ENCODE measurements around the gene EPAS1.
A peak's percentile ranks its signal among the peaks of the same experiment; 100 is the strongest.

The EPAS1 gene

DNA sequence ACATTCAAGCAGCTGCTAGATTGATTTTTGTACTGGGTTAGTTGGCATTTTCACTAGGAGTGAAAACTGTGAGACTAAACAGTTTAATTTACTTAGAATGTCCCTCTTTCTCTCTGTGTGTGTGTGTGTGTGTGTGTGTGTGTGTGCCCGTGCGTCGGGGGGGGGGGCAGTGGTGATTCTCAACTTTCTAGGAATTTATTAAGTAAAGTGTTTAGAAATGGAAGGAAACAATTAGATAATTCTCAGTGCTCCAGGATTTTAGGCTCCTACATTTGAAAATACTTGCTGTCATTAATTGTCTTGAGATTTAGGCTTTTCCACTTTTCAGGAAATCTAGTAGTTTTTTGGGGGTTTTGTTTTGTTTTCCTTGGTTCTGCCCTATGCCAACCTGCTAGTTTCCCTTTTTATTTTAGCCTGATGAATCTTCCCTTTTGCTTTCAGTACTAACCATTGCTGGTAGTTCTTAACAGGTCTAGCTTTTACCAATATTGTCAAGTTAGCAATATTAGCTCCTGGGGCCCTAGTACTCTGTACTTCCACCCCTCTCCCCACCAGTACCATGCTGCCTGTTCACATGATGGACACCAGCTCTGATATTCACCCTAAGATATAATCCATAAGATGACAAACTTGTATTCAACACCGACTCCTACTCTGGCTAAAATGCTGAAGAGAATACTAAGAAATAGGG lies 4.9 kb downstream of the EPAS1 start:
- no peak for DNase-seq (ENCODE audit: low spot score)

DNA sequence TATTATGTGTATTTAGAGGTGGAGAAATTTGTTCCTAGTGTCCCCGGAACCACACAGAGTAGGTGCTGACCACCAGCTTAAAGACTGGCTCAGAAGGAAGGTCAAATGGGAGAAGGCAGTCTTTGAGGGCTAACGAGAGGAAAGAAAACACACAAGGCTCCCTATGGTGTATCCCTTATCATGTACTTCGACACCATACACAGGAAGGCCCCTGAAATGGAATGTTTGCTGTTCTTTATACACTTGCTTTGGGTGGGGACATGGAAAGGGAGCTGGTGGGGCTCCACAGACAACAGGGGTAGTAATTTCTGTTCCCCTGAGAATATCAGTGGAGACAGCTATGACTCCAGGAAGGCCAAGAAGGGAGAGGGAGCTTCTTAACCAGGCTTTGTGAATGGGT lies 6.0 kb downstream of the EPAS1 start:
- no peak for DNase-seq (ENCODE audit: low spot score)

DNA sequence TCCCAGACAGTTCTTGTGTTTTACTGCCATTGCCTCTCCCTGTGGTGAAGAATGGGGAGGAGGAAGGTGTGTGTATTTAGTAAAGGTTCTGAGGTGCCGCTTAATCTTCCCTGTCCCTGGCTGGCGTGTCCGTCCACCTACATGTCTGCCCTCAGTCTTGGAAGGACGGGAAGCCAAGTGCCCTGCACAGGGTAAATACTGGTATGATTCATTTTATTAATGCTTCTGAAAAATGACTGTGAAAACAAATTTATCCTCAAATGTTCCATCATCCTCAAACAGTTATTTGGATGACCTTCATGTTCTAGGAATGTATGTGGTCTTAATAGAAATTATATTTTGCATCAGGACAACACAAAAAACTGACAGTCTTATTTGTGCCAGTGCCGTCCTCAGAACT lies 6.6 kb downstream of the EPAS1 start:
- DNase-seq (ENCODE audit: low spot score): no peak

DNA sequence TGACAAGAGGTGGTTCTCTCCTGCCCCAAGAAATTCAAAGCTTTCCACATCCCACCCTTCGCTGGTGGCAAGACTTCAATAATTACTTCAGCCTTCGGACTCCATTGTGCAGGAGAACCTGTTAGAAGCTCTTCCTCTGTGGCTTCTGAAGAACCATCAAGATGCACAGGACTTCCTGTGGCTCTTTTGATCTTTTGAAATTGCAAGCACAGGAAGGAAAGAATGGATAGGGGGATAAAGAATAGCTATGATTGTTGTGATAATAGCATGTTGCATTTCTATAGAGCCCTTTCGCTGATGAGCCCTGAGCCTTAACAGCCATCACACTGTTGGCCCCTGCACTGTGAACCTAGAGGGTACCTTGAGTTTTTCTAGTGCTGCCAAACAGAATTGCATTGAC lies 7.4 kb downstream of the EPAS1 start:
- peak; percentile 76 for DNase-seq (ENCODE audit: low spot score)

DNA sequence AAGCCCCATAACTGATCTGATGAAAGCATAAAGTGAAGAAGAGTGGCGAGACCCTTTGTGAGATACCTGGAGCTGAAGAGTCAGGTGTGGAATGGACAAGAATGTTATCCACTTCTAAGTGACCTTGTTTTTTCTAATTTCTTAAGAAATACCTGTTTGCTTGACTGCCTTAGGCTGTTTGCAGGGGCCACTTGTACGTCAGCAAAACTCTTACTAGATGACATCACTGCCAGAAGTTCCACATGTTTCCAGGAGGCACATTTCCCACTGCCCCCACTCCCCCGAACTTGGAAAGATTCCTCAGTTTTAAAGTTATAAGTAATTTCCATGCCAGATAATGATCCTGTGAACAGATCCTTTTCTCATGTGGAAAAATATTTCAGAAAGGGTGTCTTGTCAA lies 8.0 kb downstream of the EPAS1 start:
- DNase-seq (ENCODE audit: low spot score): no peak

DNA sequence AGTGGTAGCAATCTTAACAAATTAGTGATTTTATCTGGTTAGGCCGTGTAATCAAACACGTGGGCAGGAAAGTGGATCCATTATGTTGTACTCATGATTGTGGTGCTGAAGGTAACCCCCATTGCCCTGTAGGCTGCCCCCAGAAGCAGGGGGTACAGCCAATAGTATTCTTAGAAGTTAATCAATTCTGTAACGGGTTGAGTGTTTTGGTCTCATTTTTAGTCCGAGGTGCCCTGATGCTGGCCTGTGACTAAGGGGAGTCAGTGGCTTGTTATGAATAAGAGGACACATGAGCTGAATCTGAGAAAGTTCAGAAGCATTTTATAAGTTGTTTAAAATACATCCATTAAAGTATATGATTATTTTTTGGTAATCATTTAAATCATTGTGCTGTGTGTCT lies 8.6 kb downstream of the EPAS1 start:
- DNase-seq (ENCODE audit: low spot score): no peak

DNA sequence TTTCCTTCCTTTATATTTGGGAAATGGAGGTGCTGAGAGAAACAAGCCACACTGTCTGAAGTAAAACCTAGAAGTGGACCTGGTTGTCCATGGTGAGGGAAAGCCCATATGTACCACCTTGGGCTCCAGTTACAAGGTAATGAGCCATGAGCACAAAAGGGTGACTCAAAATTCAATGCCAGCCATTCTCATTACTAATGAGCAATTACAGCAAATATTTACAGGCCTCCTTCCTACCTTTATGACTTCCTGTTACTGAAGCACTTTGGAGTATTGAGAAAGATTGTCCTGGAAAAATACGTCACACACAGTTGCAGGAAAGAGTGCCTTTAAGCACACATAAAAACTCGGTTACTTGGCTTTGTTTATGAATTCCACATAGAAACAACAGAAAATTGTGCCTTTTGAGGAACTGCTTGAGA lies 9.1 kb downstream of the EPAS1 start:
- peak; percentile 86 for DNase-seq (ENCODE audit: low spot score)

DNA sequence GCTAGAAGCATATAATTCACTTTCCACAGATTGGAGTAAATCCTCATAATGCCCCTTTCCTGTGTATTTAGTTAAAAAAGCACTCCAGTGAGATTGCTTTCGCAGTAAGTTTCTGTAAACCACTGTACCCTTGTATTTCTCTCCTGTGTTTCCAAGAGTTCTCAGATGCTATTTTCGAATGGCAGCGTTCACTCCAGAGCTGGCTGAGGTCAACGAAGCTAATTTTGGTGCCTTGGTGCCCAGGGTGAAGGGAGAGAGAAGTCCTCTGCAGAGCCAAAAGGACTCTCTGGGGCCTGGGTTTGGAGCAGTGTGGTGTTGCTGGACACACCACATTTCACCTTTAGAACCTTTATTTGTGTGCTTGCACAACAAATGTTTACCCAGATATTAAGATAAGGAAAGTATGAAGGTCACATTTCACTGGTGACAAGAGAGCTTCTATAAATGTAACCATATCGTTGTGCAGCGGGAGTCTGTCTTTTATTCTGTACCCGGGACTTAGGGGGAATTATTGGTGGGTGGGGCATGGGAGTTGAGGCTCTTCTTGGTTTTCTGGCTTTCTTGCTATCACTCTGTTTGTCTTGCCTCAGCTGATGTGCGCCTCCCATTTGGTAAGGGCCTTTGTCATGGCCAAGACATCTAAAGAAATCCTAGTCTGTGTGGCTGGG lies 9.9 kb downstream of the EPAS1 start:
- no peak for DNase-seq (ENCODE audit: low spot score)

DNA sequence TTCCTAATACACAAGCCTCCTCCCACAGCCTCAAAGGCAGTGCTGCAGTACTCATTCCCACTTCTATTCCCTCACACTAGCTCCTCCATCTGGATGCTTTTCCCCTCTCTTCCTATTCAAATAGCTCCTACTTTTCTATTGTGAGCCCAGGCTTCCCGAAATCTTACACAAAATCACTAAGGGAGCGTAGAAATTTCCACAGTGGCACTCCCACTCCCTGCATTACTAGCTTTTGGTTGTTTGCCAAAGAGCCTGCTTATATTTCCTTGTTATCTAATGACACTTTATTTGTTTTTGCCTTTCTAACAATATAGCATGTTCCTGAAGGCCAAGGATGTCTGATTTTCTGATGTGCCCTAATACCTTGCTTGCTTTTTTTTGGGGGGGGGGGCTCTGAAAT lies 10.9 kb downstream of the EPAS1 start:
- DNase-seq (ENCODE audit: low spot score): no peak

DNA sequence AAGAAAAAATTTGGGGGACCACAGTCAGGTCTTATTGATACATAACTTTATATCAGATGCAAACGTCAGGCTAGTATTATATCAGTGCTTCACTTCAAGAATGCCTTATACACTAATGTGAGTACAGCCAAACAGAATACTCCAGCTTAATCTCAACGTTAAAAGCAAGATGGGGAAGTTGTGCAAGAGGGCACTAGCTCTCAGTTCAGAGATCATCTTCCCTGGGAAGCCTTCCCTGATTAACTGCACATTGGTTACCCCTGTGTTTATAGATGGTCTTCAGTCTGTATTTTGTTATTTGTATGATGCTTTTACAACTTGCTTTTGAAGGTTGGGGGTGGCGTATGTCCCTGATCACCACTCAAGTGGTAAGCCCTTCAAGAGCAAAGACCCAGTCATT lies 11.4 kb downstream of the EPAS1 start:
- DNase-seq (ENCODE audit: low spot score): no peak

DNA sequence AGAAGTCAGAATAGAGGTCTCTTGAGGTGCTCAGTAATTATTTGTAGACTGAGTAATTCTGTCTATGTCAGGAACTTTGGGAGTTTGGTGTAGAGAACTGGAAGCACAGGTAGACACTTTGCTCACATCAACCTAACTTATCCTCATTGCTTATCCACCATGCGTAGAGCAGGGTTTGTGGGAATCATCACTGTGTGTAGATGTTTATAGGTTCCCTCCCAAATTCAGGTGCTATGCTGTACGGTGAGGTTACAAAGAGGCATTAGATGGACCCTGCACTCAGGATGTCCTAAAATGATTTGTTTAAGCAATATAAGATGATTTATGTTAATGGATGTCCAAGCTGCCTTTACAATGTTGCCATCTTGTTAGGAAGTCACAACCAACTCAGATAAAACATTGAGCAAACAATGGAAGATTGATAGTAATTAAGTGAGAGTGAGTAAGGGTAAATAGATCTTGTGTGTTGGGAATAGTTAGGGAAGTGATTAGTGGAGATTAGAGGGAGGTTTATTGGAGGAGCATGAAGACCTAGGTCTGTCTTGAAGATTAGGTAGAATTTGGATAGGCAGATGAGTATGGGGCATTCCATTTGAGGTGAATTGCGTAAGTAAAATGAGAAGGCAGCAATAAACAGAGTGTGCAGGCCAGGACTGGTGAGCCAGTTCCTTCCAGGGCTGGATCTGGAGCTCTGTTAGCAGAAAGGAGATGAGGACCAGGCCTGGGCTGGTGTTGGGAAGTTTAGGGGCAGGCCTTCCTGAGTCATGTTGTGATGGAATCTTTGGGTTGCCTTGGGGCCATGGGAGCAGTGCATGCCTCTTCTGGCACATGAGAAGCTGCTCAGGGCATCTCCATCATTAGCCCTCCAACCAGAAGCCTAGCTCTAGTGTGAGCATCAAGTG lies 12.1 kb downstream of the EPAS1 start:
- DNase-seq (ENCODE audit: low spot score): no peak

DNA sequence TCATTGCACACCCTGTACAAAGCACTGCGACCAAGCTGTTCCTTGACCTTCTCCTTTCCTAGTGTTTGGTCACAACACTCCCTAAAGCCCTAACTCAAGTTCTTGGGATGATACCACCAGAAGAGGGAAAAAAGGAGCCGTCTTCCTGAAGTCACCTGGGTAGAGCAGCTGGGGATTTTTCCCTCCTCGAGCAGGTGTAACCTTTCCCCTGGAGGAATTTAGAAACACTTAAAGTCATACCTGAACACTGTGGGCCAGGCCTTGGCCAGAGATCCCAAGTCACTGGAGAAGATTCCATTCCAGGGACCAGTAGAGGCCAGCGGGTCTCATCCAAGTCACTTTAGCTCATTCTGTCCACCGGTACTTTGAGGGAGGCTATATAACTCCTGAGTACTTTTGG lies 13.2 kb downstream of the EPAS1 start:
- no peak for DNase-seq (ENCODE audit: low spot score)

DNA sequence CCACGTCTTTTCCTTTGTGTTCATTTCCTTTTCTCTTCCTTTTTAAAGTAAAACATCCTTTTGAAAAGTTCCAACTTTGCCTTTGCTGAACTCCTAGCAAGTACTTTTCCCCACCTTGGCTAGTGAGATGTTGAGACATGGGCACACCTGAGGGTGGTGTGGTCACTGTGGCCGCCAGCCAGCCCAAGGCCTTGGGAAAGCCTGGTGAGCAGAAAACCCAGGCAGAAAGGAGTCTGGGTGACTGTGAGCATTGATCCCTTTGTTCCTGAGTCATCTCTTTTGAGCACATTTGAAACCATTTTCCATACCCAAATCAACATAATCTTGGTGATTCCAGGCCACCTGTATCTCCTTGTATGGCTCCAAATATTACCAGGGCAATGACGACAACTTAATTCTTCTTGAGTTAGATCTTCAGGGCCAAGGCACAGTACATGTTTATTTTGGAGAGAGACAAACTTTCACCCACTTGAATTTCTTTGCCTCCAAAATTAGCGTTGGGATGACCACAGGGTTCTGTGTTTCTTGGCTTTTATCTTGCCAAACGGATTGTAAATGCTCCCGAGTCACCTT lies 14.5 kb downstream of the EPAS1 start:
- no peak for DNase-seq (ENCODE audit: low spot score)

DNA sequence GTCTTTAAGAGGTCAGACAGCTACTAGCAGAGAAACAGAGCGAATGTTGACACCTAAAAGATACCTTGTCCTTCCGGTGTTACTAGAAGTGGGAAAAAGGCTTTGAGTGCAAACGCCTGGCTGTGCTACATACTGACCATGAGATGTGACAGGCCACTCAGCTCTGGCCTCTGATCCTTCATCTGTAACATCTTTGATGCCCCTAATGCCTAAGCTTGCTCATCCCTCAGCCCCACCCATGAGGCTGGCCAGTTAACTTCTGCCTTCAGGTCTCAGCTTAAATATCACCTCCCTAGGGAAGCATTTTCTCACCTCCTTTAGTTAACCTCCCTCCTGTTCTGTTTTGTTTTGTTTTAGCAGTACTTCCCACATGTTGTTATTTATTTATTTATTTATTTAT lies 15.9 kb downstream of the EPAS1 start:
- no peak for DNase-seq (ENCODE audit: low spot score)

DNA sequence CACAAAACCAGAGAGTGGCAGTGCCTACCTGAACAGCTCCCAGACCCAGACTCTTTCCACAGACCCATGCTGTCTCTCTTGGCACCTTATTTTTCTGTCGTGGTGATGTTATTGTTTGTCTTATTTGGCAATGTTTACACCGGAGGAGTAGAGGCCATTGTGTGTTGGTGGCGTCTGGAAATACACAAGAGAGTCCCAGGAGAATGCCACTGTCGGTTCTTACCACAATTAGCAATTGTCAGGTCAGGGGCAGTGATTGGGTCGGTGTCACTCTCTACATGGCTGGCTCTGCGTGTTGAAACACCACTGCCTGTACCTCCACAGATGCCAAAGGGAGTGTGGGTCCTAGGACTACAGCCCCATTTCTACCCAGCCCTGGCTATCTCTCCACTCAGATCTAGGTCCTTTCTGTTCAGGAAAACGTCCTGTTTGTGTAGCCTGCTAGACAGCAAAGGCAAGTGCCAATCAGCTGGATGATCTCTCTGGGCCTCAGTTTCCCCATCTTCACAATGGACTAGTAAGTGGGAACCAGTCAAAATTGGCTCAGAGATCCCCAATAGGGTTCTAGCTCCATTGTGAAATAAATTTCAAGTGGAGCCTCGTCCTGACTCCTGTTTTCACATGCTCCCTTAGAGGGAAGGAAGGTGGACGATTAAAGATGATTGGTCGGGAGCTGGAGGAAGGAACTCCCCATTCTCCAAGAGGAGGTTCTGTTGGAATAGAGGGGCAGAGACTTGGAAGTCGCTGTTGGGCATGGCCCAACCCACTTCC lies 17.0 kb downstream of the EPAS1 start:
- no peak for DNase-seq (ENCODE audit: low spot score)

DNA sequence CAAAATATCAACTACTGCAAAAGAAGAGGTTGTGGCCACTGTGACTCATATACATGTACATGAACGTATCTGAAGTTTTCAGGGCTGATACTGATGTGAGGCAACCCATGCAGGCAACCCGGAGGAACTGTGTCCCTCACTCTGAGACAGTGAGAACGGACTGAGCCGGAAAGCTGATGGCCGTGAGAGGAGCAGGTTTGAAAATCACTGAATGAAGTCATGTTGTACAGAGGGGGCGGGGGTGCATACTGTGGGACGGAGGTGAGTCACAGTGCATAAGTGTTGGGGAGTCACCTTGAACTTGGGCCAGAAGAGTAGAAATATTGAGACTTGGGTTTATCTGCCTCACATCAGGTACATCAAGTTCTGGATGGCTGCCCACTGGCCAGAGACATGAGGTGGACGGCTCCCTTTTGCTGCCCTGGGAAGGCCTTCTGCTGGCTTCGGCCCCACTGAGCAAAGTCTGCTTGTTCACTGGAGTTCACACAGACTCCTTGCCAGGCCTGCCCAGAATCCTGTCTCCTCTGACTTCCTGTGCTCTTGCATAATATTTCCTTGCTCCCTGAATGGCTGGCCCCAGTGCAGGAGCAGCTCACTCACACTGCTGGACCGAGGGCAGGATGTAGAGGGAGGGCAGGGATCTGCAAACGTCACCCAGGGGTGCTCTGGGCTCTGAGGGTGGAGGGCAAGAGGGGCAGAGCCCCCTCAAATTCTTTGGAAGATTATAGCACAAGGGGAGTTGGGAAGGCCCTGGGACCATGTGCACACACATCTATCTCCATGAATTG lies 18.1 kb downstream of the EPAS1 start:
- peak; percentile 81 for DNase-seq (ENCODE audit: low spot score)

DNA sequence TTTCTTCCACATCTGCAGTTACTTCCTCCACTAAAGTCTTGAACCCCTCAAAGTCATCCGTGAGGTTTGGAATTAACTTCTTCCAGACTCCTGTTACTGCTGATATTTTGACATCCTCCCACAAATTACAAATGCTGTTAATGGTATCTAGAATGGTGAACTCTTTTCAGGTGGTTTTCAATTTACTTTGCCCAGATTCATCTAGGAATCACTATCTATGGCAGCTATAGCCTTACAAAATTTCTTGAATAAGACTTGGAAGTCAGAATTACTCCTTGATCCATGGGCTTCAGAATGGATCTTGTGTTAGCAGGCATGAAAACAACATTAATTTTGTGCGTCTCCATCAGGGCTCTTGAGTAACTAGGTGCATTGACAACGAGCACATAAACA lies 19.9 kb downstream of the EPAS1 start:
- no peak for DNase-seq (ENCODE audit: low spot score)

DNA sequence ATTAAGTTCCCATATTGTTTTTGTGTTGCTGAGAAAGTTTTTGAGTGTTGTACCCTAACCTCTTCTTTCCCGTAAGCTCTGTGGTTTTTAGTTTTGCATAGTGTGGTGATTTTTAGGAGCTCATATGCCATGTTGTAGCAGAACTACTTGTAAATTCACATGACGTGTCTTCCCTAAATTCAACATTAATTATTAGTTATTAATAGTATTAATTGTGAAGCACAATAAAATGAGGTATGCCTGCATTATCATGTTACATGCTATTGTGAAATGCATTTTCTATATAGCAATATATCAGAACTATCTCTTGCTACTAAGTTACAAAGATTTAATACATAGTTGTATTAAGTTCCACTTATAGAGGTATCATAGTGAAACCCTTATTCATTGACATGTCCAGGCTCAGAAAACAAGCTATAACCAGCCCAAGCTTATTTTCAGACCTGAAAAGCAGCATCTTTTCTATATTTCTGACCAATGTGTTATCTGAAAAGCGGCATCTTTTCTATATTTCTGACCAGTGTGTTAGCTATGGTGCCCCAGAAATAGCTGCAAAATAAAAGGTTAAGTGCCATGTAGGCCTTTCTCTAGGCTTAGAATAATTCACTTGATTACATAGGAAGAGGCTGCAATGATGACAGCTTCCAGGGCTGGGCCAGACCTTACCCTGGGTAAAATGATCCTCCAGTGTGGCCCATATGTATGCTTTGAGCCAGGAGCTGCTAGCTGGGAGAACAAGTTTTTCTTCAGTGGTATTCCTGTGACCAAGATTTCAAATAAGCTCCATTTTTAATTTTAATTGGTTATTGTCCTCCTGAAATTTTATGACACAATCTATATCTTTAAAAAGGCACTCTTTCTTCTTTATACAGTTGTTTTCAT lies 21.6 kb downstream of the EPAS1 start:
- no peak for DNase-seq (ENCODE audit: low spot score)

DNA sequence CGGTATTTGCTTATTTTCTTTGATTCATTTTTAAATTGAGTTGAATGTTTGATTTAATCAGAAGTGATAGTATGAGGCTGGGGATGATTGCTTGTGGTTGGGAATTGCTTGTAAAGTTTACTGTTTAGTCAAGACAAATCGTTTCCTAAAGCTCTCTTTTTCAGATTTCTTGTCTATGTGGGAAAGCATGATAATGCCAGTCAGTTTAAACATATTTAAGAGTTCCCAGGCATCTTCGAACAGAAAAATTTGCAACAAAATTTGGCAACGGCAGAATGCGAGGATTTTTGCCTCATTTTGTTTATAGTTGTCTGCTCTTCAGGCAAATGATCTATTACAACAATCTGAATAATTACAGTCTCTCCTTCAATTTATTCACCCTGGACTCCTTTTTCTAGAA lies 22.5 kb downstream of the EPAS1 start:
- DNase-seq (ENCODE audit: low spot score): no peak

DNA sequence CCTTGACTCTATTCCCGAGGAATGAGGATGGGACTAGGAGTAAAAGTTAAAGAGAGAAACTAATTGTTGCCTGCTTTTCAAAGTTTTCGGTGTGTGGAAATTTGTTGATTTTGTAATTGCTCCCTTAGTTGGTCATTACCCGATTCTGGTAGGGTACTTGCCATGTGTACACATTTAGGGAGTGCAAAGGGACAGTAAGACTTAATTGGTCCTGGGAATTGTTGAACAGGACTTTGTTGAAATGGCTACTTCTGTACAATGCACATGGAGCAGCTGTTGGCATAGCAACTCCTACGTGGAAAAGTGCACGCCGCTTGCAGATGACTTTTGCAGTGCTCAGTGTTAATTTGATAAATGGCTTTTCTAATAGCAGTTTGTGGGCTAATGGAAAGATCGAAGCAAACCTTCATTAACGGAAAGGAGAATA lies 22.9 kb downstream of the EPAS1 start:
- no peak for DNase-seq (ENCODE audit: low spot score)

Data from SW480 (cell line).